ENCODE data around the gene NARS2. TPM values are rescaled to one million over a fixed set of nuclear protein-coding genes. Genes with fewer than 3 reads are reported as not detected.

NARS2 gene
- total RNA-seq, 1 experiment from 2014 or later: 51.8 TPM

DNA sequence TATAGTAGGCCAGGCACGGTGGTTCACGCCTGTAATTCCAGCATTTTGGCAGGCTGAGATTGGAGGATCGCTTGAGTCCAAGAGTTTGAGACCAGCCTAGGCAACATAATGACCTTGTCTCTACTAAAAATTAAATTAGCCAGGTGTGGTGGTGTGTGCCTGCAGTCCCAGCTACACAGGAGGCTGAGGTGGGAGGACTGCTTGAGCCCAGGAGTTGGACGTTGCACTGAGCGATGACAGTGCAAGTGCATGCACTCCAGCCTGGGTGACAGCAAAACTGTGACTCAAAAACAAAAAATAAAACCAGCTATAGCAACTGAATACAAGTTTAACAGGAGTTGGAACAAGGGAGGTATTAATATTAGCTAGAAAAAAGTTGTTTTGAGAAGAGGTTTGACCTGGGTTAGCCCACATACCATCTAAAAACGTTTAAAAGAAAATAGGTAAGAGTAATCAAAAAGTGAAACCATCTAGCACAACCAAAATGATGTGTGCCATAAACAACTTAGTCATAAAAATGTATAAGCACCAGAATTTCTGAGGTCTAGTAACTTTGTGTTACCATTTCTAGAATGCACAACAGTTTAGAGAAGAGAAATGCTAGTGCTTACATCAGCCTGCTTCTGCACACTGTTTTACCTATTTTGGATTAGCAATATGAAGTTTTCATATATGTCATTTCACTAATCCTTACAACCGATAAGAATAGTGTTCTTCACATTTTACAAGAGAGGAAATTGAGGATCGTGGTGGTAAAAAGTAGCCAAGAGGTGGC, 26.5 kb downstream of the NARS2 start:
- no peak for DNase-seq
- no peaks in the 10 kb centered on the region for H3K27me3 ChIP-seq (ENCODE audit: control insufficient read depth, insufficient read depth, low read length)
- H3K4me3 ChIP-seq (ENCODE audit: insufficient read depth, low read depth, low read length): no peak overlapping the region
- no peaks in the 10 kb centered on the region for H3K36me3 ChIP-seq (replicated peaks; ENCODE audit: control insufficient read depth, insufficient read depth, low read length)

DNA sequence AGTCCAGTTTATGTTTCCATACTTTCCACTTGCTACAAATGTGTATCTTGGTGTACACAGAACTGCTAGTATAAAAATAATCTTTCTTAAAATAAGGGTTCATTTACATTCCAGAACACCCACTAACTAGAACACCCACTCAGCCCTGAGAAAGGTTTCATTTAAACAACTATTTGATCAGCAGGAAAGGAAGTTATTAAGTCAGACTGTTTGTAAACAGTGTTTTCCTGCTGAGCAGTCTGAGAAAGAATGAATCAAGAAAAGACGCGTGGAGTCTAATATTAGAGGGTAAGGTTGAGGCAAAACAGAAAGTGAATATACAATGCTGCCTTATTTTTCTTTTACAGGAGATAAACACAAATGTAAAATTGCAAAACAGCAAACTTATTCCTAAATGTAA, 32.7 kb downstream of the NARS2 start:
- Histone ChIP-seq H3K36me3 (replicated peaks; ENCODE audit: control insufficient read depth, insufficient read depth, low read length) (no peaks in the 10 kb centered on the region; the same call in 1 of the 2 replicates), H3K27me3 (ENCODE audit: control insufficient read depth, insufficient read depth, low read length) (no peaks in the 10 kb centered on the region), H3K4me3 (ENCODE audit: insufficient read depth, low read depth, low read length) (no peak overlapping the region)
- DNase-seq: no peak

DNA sequence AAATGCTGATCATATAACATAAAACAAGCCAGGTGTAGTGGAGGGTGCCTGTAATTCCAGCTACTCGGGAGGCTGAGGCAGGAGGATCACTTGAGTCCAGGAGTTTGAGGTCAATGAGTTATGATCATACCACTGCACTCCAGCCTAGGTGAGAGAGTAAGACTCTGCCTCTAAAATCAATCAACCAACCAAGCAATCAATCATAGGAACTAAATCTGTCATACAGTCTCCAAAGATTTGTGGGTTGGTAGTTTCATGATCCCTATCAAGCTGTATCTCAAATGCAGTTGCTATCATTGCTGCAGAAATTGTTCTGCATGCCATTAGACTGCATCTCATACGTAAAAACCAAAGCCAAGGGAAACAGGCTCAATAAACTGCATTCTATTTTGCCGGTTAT, 33.1 kb downstream of the NARS2 start:
- Histone ChIP-seq H3K4me3 (ENCODE audit: insufficient read depth, low read depth, low read length) (no peak overlapping the region), H3K27me3 (ENCODE audit: control insufficient read depth, insufficient read depth, low read length) (no peaks in the 10 kb centered on the region), H3K36me3 (replicated peaks; ENCODE audit: control insufficient read depth, insufficient read depth, low read length) (no peaks in the 10 kb centered on the region; the same call in 1 of the 2 replicates)
- DNase-seq: no peak

DNA sequence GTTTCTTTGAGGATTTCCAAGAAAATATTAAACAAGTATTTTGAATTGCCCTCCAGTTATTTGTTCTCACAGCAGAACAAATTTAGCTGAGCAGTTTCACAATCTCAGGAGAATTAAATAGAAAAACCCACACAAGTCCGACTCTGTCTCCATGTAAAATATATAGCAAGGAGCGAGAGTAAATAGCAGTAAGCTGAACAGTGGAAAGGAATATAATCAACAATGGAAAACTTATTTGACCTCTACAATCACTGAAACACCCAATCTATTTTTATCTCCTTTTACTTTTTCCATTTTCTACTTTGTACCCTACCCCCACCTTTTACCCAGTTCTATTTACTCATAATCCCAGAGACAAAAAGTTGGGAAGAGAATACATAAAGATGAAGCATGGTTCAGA, 34.4 kb downstream of the NARS2 start:
- DNase-seq: no peak
- Histone ChIP-seq H3K27me3 (ENCODE audit: control insufficient read depth, insufficient read depth, low read length) (no peaks in the 10 kb centered on the region), H3K36me3 (replicated peaks; ENCODE audit: control insufficient read depth, insufficient read depth, low read length) (no peaks in the 10 kb centered on the region; the same call in 1 of the 2 replicates), H3K4me3 (ENCODE audit: insufficient read depth, low read depth, low read length) (no peak overlapping the region)

DNA sequence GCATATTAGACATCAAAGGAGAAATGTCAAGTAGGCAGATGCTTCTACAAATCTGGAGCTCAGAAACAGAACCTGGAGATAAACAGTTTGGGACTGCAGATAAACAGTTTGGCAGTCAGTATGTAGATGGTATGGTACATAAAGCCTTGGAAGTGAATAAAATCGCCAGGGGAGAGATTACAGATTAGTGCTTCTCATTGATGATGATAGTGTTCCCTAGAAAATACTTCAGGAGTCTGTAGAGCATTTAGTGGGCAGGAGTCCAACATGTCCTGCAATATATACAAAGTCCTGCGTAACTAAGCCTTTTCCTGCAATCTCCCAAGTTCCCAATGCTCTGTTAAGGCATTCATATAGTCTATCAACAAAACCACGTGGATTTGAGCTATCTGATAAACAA, 35.2 kb downstream of the NARS2 start:
- no peaks in the 10 kb centered on the region; the same call in 1 of the 2 replicates for H3K36me3 ChIP-seq (replicated peaks; ENCODE audit: control insufficient read depth, insufficient read depth, low read length)
- H3K4me3 ChIP-seq (ENCODE audit: insufficient read depth, low read depth, low read length): no peak overlapping the region

DNA sequence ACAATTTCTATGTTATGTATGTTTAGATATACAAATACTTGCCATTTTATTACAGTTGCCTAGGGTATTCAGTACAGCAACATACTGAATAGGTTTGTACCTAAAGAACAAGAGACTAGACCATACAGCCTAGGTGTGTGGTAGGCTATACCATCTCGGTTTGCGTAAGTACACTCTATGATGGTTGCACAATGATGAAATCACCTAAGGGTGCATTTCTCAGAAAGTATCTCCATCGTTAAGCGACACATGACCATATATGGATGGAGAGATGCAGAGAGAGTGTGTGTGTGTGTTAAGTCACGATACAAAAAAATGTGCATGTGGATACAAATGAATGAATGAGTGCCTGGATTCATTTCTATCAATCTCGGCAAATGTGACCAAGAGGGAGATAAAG, 37.7 kb downstream of the NARS2 start:
- Histone ChIP-seq H3K4me3 (ENCODE audit: insufficient read depth, low read depth, low read length) (no peak overlapping the region), H3K27me3 (ENCODE audit: control insufficient read depth, insufficient read depth, low read length) (no peaks in the 10 kb centered on the region), H3K36me3 (replicated peaks; ENCODE audit: control insufficient read depth, insufficient read depth, low read length) (no peaks in the 10 kb centered on the region; the same call in 1 of the 2 replicates)
- DNase-seq: no peak

More for the DNA sequence above, 35.2 kb downstream of the NARS2 start:
- H3K27me3 ChIP-seq (ENCODE audit: control insufficient read depth, insufficient read depth, low read length): no peaks in the 10 kb centered on the region
- DNase-seq: no peak

DNA sequence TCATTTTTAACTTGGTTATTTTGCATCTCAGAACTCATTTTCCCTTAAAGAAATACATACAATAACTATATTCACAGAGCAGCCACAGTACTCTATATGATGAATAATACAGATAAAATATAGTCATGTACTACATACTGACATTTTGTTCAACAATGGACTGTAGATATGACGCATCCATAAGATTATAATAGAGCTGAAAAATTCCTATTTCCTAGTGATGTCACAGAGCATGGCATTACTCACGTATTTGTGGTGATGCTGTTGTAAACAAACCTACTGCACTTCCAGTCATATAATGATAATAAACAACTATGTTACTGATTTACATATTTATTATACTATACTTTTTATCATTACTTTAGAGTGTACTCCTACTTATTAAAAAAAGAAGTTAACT, 38.7 kb downstream of the NARS2 start:
- Histone ChIP-seq H3K36me3 (replicated peaks; ENCODE audit: control insufficient read depth, insufficient read depth, low read length) (no peaks in the 10 kb centered on the region), H3K27me3 (ENCODE audit: control insufficient read depth, insufficient read depth, low read length) (no peaks in the 10 kb centered on the region), H3K4me3 (ENCODE audit: insufficient read depth, low read depth, low read length) (no peak overlapping the region)
- DNase-seq: no peak

DNA sequence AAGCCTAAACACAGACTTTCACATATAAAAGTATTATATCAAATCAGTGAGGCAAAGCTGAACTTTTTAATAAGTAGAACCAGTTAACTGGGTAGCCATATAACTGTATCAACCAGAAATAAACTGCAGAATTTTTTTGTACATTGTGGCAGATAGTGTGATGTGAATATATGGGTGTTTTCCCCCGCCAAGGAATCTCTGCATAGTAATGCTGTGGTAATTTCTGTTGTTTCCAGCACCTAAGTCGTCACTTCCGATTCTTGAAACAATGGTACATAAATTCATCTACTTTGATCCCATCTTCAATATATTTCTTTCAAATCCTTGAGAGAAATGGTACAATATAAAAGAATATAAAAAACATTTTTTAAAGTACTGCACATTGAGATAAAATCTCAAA, 39.6 kb downstream of the NARS2 start:
- Histone ChIP-seq H3K4me3 (ENCODE audit: insufficient read depth, low read depth, low read length) (no peak overlapping the region), H3K27me3 (ENCODE audit: control insufficient read depth, insufficient read depth, low read length) (no peaks in the 10 kb centered on the region), H3K36me3 (replicated peaks; ENCODE audit: control insufficient read depth, insufficient read depth, low read length) (no peaks in the 10 kb centered on the region)
- no peak for DNase-seq

DNA sequence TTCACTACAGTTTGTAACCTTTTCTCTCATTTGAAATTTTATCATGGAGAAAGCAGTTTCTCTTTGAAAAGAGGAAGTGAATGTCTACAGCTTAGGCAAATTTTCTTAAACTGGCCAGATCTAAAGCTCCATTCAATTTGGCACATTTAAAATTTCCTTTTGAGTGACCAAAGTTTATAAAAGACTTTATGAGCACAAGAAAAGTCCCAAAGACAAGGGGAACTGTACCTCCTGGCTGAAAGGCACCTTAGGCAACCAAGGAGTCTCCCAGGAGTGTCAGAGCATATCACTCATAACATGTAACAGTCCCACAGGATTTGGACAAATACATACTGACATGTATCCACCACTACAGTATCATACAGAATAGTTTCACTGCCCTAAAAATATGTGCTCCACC, 41.3 kb downstream of the NARS2 start:
- DNase-seq: no peak
- Histone ChIP-seq H3K4me3 (ENCODE audit: insufficient read depth, low read depth, low read length) (no peak overlapping the region), H3K36me3 (replicated peaks; ENCODE audit: control insufficient read depth, insufficient read depth, low read length) (no peaks in the 10 kb centered on the region), H3K27me3 (ENCODE audit: control insufficient read depth, insufficient read depth, low read length) (no peaks in the 10 kb centered on the region)

DNA sequence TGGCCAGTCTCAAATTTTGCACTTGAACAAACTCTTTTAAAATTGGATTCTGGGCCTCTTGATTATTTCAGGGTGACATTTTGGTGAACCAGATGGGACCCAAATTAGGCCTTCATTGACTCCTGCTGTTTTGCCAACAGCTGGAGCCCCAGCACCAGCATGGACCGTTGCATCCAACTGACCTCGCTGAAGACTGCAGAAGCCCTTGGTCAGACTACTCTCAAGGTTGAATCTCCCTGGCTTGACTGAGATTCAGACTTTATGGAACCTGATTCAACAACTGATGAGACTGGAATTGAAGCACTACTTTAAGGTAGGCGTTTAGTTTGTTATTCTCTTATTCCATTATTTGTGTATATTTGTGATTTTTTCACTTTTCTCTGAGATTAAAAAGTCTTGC, 41.7 kb downstream of the NARS2 start:
- no peak overlapping the region for H3K4me3 ChIP-seq (ENCODE audit: insufficient read depth, low read depth, low read length)
- no peaks in the 10 kb centered on the region for H3K36me3 ChIP-seq (replicated peaks; ENCODE audit: control insufficient read depth, insufficient read depth, low read length)
- no peak for DNase-seq
- no peaks in the 10 kb centered on the region for H3K27me3 ChIP-seq (ENCODE audit: control insufficient read depth, insufficient read depth, low read length)

DNA sequence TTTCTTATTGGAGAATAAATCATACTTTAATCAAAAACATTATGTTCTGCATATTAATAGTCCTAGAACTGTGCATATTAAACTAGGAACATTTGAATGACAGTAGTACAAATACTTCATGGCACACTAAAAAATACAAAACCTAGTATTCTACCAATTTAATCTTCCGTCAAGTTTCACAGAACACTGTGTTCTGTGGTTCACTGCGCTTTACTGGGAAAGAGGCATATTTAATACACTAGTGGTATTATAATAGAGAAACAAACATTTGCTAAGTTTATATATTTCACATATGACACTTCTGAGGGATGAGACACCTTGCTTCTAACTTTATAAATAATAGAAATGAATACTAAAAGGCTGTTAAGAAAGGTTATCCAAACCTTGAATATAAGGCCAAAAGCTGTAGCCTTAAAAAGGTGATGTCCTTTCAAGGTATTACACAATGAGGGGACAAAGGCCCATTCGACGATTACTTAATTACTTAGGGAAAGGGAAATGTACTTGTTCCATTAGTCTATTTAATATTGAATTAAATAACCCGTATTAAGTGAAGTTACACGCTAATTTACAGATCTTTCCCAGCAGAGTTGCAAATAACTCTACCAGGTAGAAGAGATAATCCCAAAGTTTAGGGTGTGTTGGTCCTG, 48.0 kb downstream of the NARS2 start:
- H3K36me3 ChIP-seq (replicated peaks; ENCODE audit: control insufficient read depth, insufficient read depth, low read length): no peaks in the 10 kb centered on the region
- H3K4me3 ChIP-seq (ENCODE audit: insufficient read depth, low read depth, low read length): no peak overlapping the region
- no peak for DNase-seq
- H3K27me3 ChIP-seq (ENCODE audit: control insufficient read depth, insufficient read depth, low read length): no peaks in the 10 kb centered on the region

DNA sequence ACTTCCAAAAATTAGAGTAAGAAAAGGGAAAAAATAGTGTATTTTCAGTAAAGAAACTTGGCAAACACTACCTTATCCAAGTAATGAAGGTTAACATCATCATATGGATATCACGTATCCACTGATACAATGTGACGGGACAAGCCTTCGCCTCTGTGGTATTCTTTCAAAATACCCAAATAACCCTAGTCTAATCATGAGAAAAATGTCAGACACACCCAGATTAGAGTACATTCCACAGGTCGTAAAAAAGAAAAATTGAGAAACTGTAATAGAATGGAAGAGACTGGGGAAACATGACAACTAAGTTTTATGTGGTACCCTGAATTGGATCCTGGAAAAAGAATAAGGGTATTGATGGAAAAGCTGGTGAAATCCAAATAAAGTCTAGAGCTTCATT, 48.9 kb downstream of the NARS2 start:
- Histone ChIP-seq H3K27me3 (ENCODE audit: control insufficient read depth, insufficient read depth, low read length) (no peaks in the 10 kb centered on the region), H3K4me3 (ENCODE audit: insufficient read depth, low read depth, low read length) (no peak overlapping the region), H3K36me3 (replicated peaks; ENCODE audit: control insufficient read depth, insufficient read depth, low read length) (no peaks in the 10 kb centered on the region)
- DNase-seq: no peak

DNA sequence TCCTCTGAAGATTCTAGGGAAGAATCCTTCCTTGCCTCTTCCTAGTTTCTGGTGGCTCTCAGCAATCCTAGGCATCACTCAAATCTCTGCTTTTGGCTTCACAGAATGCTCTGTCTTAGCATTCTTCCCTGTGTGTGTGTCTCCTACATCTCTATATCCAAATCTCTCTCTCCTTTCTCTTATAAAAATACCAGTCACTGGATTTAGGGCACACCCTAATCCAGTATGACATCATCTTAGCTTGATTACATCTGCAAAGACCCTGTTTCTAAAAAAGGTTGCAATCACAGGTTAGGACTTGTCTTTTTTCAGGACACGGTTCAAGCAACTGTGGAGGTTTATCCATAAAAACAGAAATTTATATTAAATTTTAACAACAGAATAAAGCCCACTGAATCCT, 54.4 kb downstream of the NARS2 start:
- H3K27me3 ChIP-seq (ENCODE audit: control insufficient read depth, insufficient read depth, low read length): no peaks in the 10 kb centered on the region
- no peaks in the 10 kb centered on the region for H3K36me3 ChIP-seq (replicated peaks; ENCODE audit: control insufficient read depth, insufficient read depth, low read length)
- no peak overlapping the region for H3K4me3 ChIP-seq (ENCODE audit: insufficient read depth, low read depth, low read length)
- DNase-seq: no peak

DNA sequence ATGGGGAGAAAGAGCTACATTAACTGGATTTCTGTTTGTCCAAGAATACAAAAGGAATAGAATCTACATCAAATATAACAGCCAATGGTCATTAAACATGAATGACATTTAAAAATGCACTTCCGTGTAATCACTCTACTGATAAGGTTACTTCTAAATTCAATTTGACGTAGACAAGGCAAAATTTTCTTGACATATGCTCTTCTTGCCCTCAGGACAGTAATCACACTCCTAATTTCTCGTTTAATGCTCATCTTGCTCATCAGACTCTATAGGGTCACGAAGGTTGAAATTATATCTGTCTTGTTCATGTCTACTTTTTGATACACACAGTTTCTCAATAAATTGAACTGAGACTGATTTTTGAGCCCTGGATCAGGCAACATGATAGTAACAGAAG, 58.4 kb downstream of the NARS2 start:
- no peak overlapping the region for H3K4me3 ChIP-seq (ENCODE audit: insufficient read depth, low read depth, low read length)
- H3K36me3 ChIP-seq (replicated peaks; ENCODE audit: control insufficient read depth, insufficient read depth, low read length): no peaks in the 10 kb centered on the region
- no peak for DNase-seq
- H3K27me3 ChIP-seq (ENCODE audit: control insufficient read depth, insufficient read depth, low read length): no peaks in the 10 kb centered on the region

DNA sequence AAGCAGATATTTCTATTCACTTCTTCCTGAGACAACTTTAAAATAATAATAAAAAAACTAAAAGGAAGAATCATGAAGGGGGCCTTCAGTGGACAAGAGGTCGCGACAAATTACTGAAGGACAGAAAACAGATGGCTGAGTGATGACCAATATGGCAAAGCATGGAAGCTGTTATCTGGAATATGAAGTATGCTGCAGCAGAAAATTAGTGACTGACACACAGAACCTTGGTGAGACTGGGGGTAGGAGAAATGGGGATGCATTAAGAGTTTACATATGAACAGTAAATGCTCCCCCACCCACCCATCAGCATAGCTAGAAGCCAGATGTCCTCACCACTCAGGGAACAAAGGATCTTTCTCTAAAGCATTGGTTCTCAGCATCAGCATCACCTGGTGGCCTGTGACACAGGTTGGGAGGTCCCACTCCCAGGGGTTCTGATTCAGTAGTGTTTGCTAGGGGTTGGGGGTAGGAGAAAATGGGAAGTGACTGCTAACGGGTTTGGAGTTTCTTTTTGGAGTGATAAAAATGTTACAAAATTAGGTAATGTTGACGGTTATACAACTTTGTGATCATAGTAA, 59.7 kb downstream of the NARS2 start:
- Histone ChIP-seq H3K4me3 (ENCODE audit: insufficient read depth, low read depth, low read length) (no peak overlapping the region), H3K27me3 (ENCODE audit: control insufficient read depth, insufficient read depth, low read length) (no peaks in the 10 kb centered on the region), H3K36me3 (replicated peaks; ENCODE audit: control insufficient read depth, insufficient read depth, low read length) (no peaks in the 10 kb centered on the region)
- DNase-seq: peak; percentile 20

Measured in H7 (cell line).